Endothelial cell of umbilical vein (primary cell): ENCODE measurements around the gene AQP1.

Experiments
- MYC ChIP-seq: IDR thresholded peaks from one replicate; pipeline ENCODE4 v1.6.1; 2011; ENCODE audit warnings: mild to moderate bottlenecking, low read depth, low read length
- POLR2A ChIP-seq: IDR thresholded peaks from 2 replicates; pipeline ENCODE4 v1.6.1; 2012; ENCODE audit warnings: low read depth, mild to moderate bottlenecking, control low read depth, low read length
- POLR2AphosphoS5 ChIP-seq: IDR thresholded peaks from 2 replicates; pipeline ENCODE4 v1.6.1; 2012; ENCODE audit warnings: low read depth, mild to moderate bottlenecking, control low read depth, low read length, moderate library complexity; ENCODE audit not compliant: insufficient read depth
- TF ChIP-seq, protein P1 (sequence below), 2 donors: IDR thresholded peaks; 1 replicate in 1 of 2; 2 replicates in 1 of 2; pipeline ENCODE4 v1.5.1; 2011; ENCODE audit warnings: low read length in 2 of 2, mild to moderate bottlenecking in 2 of 2, moderate library complexity in 2 of 2, control low read depth in 1 of 2, inconsistent platforms in 1 of 2, low read depth in 1 of 2; ENCODE audit not compliant: insufficient read depth in 1 of 2; ENCODE audit errors: extremely low read depth in 1 of 2

DNA sequence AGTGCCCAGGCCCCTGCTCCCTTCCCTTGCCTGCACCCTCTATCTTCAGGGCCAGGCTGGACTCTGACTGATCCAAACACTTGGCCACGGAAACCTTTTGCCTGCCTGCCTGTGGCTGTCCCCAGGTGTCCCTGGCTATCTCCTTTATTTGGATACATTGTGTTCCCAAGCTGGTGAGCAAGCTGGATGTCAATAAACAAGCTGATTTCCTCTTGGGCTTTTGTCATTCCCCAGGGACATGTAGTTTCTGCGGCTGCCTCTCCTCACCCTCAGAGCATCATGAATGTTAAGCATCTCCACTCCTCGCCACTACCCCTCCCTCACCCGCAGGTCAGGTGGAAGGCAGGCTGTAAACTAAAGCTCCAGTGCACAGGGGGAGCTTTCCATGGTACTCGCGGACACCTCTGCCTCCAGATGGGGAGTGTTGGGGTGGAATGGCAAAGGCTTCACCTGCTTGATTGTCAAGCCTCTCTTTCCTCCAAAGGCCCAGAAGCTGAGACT lies 59.0 kb downstream of the AQP1 start:
- no peak for TF ChIP-seq POLR2A
- TF ChIP-seq, protein P1, sequence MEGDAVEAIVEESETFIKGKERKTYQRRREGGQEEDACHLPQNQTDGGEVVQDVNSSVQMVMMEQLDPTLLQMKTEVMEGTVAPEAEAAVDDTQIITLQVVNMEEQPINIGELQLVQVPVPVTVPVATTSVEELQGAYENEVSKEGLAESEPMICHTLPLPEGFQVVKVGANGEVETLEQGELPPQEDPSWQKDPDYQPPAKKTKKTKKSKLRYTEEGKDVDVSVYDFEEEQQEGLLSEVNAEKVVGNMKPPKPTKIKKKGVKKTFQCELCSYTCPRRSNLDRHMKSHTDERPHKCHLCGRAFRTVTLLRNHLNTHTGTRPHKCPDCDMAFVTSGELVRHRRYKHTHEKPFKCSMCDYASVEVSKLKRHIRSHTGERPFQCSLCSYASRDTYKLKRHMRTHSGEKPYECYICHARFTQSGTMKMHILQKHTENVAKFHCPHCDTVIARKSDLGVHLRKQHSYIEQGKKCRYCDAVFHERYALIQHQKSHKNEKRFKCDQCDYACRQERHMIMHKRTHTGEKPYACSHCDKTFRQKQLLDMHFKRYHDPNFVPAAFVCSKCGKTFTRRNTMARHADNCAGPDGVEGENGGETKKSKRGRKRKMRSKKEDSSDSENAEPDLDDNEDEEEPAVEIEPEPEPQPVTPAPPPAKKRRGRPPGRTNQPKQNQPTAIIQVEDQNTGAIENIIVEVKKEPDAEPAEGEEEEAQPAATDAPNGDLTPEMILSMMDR (IDR thresholded peaks at IDR 0.05; ENCODE audit: extremely low read depth in 1 of 2, insufficient read depth in 1 of 2, low read depth in 1 of 2, low read length in 2 of 2), result no peak
- TF ChIP-seq POLR2AphosphoS5, result no peak
- no peak for TF ChIP-seq MYC
